DMS114 treated with DMSO at 0.1 percent for 48 hours (cell line): ENCODE measurements around the gene B3GALT4.
"Not testable (repeated sequence)": the region's sequence is repeated elsewhere in the genome, so short reads cannot be mapped to it uniquely, and the experiment has no call there.

ENCODE experiments used
- DNase-seq: peaks from one replicate; lab custom pipeline; 2025; ENCODE audit not compliant: unreplicated experiment; lab: John Stamatoyannopoulos, UW

Gene B3GALT4

GRCh38 chr6:33272275-33273128, 4.4 kb upstream of the B3GALT4 start:
- DNase-seq: no peak

DNA sequence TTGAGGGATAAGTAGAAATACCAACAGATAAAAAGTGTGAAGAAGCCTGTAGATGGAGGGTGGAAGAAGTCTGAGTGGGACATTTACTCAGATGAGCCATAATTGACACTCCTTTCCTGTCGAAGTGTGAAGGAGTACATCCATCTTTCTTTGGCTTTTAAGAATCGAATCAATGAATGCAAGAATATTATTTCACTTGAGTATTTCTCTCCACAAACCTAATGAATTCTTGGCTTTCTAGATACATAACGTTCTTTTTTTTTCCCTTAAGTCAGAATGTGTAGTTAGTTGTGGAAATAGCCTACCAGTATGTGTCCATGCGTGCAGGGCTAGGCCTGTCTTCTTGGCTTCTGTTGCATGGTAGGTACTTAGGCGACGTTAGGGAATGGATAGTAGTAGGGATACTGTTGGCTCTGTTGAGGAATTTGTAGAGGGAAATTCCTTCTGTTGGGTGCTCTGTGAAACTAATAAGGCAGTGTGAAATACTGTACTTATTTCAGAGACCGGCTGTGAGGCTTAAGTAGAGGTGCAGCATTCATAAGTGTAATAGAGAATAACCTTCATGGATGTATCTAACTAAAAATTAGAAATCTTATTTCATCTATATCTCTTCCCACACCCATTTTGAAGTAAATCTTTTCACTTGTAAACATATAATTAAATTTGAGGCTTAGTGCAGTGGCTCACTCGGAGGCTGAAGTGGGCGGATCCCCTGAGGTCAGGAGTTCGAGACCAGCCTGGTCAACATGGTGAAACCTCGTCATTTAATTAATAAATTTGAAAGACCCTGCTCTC, 3.6 kb upstream of the B3GALT4 start:
- peak; percentile 32 for DNase-seq

- peak; percentile 20 for DNase-seq
Observed at GRCh38 chr6:33273924-33274902, 2.7 kb upstream of the B3GALT4 start.

DNA sequence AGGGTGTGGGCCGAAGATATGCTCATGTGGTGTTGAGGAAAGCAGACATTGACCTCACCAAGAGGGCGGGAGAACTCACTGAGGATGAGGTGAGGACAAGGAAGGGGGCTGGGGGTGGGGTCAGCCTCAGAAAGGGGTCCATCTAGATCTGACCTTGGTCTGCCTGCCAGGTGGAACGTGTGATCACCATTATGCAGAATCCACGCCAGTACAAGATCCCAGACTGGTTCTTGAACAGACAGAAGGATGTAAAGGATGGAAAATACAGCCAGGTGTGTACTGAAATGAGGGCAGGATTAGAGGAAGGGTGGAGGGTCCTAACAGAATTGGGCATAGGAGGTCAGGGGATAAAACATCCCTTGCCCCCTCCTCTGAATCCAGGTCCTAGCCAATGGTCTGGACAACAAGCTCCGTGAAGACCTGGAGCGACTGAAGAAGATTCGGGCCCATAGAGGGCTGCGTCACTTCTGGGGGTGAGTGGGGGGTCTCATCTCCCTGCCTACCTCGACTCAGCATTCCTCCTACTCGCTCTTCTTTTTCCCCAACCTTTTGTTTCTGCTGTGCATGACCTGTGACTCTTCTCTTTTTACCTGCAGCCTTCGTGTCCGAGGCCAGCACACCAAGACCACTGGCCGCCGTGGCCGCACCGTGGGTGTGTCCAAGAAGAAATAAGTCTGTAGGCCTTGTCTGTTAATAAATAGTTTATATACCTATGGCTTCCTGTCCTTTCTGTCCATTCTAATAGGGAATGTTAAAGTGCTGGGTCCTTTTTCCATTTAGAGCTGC, 935 bp upstream of the B3GALT4 start:
- DNase-seq: not testable (repeated sequence)

GRCh38 chr6:33276581-33276863, 401 bp upstream of the B3GALT4 start:
- peak; percentile 77 for DNase-seq

DNA sequence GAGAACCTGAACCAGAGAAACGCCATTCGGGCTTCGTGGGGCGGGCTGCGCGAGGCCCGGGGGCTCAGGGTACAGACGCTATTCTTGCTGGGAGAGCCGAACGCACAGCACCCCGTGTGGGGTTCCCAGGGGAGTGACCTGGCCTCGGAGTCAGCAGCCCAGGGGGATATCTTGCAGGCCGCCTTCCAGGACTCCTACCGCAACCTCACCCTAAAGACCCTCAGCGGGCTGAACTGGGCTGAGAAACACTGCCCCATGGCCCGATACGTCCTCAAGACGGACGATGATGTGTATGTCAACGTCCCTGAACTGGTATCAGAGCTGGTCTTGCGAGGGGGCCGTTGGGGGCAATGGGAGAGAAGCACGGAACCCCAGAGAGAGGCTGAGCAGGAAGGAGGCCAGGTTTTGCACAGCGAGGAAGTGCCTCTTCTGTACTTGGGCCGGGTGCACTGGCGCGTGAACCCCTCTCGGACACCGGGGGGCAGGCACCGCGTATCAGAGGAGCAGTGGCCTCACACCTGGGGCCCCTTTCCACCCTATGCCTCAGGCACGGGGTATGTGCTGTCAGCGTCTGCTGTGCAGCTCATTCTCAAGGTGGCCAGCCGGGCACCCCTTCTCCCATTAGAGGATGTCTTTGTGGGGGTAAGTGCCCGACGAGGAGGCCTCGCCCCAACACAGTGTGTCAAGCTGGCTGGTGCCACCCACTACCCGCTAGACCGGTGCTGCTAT, 904 bp downstream of the B3GALT4 start:
- no peak for DNase-seq

DNA sequence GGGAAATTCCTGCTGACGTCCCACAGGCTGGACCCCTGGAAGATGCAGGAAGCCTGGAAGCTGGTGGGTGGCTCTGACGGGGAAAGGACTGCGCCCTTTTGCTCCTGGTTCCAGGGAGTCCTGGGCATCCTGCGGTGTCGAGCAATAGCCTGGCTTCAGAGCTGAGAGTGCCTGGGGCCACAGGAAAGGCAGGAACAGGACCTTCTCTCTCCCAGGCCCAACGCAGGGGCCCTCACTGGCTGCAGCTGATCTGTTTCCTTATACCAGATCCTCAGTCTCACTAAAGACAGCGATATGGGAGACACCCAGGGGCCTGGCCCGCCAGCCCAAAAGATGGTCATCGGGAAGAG, 1.4 kb downstream of the B3GALT4 start:
- peak; percentile 36 for DNase-seq

DNA sequence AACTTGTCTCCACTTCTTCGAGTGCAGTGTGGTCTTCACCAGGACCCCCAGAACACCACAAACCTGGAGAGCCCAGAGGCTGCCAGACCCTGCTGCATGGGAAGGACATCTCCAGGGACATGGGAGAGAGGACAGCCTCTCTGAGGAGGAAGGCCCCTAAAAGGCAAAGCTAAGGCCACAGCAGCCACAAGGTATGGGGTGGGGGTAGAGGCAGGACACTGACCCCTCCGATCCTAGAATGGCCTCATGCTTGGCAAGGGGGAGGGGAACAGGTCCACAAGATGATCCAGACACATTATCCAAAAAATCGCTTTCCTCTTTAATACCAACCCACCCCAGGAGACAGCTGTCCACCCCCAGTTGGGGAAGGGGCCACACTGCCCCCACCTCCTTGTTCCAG, 1.9 kb downstream of the B3GALT4 start:
- DNase-seq: no peak

DNA sequence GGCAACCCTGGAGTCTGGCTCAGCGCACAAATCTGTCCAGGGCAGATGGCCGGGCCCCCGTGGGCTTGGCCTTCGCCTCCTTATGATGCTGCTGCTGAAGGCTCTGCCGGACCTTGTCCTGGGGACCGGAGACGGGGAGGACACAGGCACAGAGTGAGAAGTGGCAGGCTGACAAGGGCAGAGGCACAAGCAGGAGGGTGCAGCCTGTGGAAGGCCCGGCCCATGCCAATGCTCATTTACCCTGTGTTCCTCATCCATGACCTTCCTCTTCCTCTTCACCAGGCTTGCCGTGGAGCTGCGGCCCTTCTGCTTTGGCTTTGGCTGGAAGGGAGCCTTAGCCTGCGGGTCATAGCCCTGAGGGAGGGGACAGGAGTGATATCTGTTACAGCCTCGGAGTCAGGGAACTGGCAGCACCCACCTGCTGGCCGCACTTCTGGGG, 2.4 kb downstream of the B3GALT4 start:
- no peak for DNase-seq

GRCh38 chr6:33279971-33280511, 3.1 kb downstream of the B3GALT4 start:
- DNase-seq: peak; percentile 78

DNA sequence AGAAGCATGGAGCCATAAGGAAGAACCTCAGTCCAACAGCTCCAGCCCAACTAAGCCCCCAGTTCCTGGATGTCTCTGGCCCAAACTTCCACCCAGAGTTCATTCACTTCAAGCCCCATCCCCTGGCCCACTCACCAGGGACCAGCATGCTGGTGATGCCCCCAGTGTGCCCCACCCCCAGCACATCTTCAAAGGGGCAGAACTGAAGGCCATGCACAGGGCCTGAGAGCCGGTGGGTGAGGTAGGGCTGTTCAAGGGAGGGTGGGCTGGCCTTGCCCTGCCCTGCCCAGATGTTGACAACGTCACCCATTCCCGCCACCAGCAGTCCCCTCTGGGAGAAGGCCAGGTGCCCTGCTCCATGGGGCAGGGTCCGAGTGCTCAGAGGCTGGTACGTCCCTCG, 3.6 kb downstream of the B3GALT4 start:
- DNase-seq: no peak

DNA sequence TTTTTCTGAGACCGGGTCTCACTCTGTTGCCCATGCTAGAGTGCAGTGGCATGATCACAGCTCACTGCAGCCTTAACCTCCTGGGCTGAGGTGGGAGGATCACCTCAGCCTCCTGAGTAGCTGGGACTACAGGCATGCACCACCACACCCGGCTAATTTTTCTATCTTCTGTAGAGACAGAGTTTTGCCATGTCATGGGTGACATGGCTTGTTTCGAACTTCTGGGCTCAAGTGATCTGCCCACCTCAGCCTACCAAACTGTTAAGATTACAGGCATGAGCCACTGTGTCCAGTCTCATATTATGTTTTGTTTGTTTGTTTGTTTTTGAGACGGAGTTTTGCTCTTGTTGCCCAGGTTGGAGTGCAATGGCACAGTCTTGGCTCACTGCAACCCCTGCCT, 8.3 kb downstream of the B3GALT4 start:
- DNase-seq: not testable (repeated sequence)

- DNase-seq: no peak
Observed at GRCh38 chr6:33286946-33287914, 10.3 kb downstream of the B3GALT4 start.

DNA sequence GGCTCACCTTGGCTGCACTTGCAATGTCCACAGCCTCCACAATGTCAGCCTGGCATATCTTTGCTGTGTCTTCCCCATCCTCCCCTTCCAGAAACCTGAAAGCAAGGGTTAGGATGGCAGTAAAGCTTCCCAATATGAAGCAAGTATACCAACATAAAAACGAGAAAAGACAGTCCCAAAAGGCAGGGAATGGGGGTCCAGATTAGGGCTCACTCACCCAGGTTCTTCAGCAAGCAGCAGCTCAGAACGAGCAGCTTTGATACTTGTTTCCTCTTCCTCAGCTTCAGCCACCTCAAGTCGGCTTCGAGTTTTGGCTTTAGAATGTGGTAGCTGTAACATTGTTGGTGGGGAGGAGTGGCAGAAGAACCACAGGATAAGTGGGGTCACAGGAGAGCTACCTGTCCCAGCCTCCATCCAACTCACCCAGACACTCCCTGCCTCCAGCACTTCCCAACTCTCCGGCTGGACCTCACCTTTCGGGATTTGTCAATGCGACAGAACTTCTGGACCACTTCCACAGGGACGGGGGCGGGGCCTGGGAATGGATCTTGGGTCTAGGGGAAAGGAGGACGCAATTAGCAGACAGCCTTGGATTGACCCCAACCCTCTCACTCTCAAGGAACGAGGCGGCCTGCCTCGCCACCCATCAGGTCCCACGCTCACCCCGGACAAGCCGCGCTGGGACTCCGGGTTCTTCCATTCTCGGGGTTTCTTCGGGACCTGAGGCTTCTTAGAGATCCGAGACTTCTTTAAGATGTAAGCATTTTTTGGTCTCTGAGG, 11.4 kb downstream of the B3GALT4 start:
- no peak for DNase-seq

DNA sequence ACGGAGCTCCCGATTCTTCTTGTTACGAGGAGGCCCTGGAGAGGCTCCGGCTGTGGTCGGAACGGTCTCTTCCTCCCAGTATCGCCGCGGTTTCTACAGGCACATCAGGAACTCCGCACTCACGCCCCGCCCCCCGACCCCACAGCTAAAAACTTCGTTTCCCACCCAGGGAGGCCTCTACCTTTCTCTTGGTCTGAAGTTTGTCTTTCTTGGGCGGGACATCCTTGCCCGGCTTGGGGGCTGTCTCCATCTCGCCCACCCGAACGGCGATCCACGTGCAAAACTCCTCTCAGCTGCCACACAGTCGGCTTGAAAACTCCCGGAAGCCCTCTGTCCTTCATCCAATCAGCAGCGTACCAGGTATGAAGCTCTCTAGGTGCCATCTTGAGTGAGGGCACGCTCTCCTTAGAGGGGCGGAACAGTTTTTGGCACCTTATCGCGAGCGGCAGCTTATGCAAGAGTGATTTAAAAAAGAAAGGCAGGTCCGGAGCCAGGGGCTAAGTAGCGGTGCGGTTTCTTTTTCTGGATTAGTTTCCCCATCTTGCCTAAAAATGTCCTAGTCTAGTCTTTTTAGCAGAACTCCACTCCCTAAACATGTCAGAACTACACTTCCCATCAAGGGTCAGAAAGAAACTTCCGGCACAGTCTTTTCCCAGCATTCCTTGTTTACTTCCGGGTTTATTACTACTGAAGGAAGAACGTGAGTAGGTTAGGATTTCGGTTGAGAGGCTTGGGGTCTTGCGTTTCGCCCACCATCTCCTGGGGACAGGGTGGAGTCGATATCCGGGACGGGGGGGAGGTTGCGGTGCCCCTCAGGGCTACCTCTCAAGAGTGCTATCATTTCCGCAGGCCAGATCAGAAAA, 12.2 kb downstream of the B3GALT4 start, which contains the start of the genes PFDN6 and WDR46:
Gene PFDN6, plus strand, starts transcription at position 681 of the 863 bp plus-strand sequence. CDS start 256 bp downstream, outside the sequence.
Gene WDR46, minus strand, starts transcription at position 319 of the 863 bp plus-strand sequence. Its CDS starts 69 bp downstream, at position 250.
- peak; percentile 99 for DNase-seq

GRCh38 chr6:33289784-33290315, 12.9 kb downstream of the B3GALT4 start:
- no peak for DNase-seq
